ENCODE results near the gene FUT1. TPM values are rescaled to one million over a fixed set of nuclear protein-coding genes. Genes with fewer than 3 reads are reported as not detected.

Gene FUT1
- total and polyA plus RNA-seq, 9 of the 15 experiments (the other 6 are each of a cell fraction or from before 2014, with no cell fraction given): 2.3 to 18.5 (median 8.8) TPM

DNA sequence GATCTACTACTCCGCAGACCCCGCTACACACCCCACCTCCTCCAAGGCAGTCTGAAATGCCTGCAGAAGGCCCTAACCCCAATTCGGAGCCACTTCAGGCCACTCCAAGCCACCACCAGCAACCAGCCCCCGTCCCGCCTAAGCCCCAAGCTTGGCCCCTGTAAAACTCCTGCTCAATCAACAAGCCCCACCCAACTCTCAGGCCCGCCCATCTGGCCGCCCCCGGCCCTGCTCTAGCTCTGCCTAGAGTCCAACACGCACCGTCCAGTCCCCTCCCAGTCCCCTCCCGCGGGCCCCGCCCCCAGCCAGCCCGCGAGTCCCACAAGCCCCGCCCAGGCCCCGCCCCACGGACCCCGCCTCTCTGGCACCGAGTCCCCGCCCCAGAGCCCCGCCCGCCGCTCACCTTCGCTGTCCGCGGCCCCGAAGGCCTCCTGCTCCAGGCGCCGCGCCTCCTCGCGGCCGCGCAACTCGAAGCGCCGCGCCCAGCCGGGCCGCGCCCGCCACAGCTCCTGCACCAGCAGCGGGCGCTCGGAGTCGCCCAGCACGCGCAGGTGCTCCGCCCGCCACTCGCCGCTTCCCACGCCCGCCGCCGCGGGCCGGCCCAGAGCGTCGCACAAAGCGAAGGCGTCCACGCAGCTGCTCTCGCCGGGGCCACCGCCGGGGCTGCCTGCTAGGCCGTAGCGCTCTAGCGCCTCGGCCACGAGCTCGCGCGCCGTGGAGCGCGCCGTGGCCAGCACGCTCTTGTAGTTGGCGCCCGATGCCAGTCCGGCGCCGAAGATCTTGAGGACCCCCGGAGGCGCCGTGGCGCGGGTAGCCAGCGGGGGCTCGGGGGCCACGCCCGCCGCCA, 13.7 kb downstream of the FUT1 start:
- FAIRE-seq: peak; percentile 83
- in situ Hi-C loops (cut with MboI): no loop called here
- Histone ChIP-seq H3K9ac (ENCODE audit: insufficient read depth in 1 of 2, low read depth in 2 of 2, low read length in 2 of 2) (peak overlapping the region; percentile 70 to 95), H3K9me3 (replicated peaks; ENCODE audit: control insufficient read depth, insufficient read depth, low read depth, low read length) (no peaks in the 10 kb centered on the region), H2AFZ (ENCODE audit: low read depth, low read length) (peak overlapping the region; percentile 89), H3K79me2 (ENCODE audit: control insufficient read depth, insufficient read depth, low read length) (peaks cover 8% of the 10 kb centered on the region; the same call in 2 of the 3 replicates), H3K4me3 (peak overlapping the region; percentile 53), H3K27ac (ENCODE audit: extremely low read depth, low read depth, low read length) (peak overlapping the region; percentile 83), H3K9me1 (ENCODE audit: control insufficient read depth, insufficient read depth, low read length) (peaks cover 3% of the 10 kb centered on the region), H3K4me2 (ENCODE audit: insufficient read depth, low read length) (peak overlapping the region; percentile 89), H3K36me3 (ENCODE audit: control insufficient read depth, insufficient read depth, low read length) (no peaks in the 10 kb centered on the region), H4K20me1 (replicated peaks; ENCODE audit: control insufficient read depth, insufficient read depth, low read length) (no peaks in the 10 kb centered on the region), H3K27me3 (ENCODE audit: control insufficient read depth in 2 of 2, insufficient read depth in 2 of 2, low read length in 2 of 2) (no peaks in the 10 kb centered on the region), H3K4me1 (replicated peaks in 1 of 2; ENCODE audit: control insufficient read depth in 2 of 2, insufficient read depth in 2 of 2, low read length in 2 of 2) (peaks cover 43 to 56% of the 10 kb centered on the region in 2 experiments)
- POLR2A ChIA-PET: interaction anchor here (0.6 to 2.7 kb wide), 15 partner anchors 8 to 416 kb away, joined by 3 to 10 read pairs (median 3); partner anchors contain the start of genes IZUMO1, RPL18 and SPHK2
- under 1% methylated on average over 58 of the region's 96 CpGs for WGBS (ENCODE audit: insufficient coverage, low coverage, missing lambda C conversion rate)
- ATAC-seq: peak; percentile 86
- no TSS peak for BruUV-seq (replicated peaks)
- CTCF ChIA-PET (ENCODE audit: low intra/inter-chr PET ratio): interaction anchor here (0.6 to 1.6 kb wide), 5 partner anchors 43 to 102 kb away, joined by 3 to 5 read pairs (median 4); partner anchors contain the start of genes CA11, DBP and FUT2
- intact Hi-C loops (cut with micrococcal nuclease): loop anchor here (1.0 to 5.0 kb wide), 2 partner anchors 63 to 91 kb away; partner anchors contain the start of gene CA11
- peak; percentile 97 to 99 (median 98) for DNase-seq (ENCODE audit: extremely low read depth in 1 of 4, low spot score in 3 of 4)
- TF ChIP-seq MECOM (CRISPR knock-in tag; IDR thresholded peaks at IDR 0.05): no peak
- TF ChIP-seq CEBPG (CRISPR knock-in tag; IDR thresholded peaks at IDR 0.05): 0 out of 2 replicates have a peak, but pooled peaks have one; percentile 9
- TF ChIP-seq CEBPG (tag; conservative IDR thresholded peaks at IDR 0.05 in 1 of 2, IDR thresholded peaks at IDR 0.05 in 1 of 2): no peak
- TF ChIP-seq, protein P1, sequence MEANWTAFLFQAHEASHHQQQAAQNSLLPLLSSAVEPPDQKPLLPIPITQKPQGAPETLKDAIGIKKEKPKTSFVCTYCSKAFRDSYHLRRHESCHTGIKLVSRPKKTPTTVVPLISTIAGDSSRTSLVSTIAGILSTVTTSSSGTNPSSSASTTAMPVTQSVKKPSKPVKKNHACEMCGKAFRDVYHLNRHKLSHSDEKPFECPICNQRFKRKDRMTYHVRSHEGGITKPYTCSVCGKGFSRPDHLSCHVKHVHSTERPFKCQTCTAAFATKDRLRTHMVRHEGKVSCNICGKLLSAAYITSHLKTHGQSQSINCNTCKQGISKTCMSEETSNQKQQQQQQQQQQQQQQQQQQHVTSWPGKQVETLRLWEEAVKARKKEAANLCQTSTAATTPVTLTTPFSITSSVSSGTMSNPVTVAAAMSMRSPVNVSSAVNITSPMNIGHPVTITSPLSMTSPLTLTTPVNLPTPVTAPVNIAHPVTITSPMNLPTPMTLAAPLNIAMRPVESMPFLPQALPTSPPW (CRISPR knock-in tag; IDR thresholded peaks at IDR 0.05): peak; percentile 89
- TF ChIP-seq, protein P2, sequence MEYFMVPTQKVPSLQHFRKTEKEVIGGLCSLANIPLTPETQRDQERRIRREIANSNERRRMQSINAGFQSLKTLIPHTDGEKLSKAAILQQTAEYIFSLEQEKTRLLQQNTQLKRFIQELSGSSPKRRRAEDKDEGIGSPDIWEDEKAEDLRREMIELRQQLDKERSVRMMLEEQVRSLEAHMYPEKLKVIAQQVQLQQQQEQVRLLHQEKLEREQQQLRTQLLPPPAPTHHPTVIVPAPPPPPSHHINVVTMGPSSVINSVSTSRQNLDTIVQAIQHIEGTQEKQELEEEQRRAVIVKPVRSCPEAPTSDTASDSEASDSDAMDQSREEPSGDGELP (CRISPR knock-in tag; IDR thresholded peaks at IDR 0.05; ENCODE audit: borderline replicate concordance): no peak
- TF ChIP-seq, protein P3, sequence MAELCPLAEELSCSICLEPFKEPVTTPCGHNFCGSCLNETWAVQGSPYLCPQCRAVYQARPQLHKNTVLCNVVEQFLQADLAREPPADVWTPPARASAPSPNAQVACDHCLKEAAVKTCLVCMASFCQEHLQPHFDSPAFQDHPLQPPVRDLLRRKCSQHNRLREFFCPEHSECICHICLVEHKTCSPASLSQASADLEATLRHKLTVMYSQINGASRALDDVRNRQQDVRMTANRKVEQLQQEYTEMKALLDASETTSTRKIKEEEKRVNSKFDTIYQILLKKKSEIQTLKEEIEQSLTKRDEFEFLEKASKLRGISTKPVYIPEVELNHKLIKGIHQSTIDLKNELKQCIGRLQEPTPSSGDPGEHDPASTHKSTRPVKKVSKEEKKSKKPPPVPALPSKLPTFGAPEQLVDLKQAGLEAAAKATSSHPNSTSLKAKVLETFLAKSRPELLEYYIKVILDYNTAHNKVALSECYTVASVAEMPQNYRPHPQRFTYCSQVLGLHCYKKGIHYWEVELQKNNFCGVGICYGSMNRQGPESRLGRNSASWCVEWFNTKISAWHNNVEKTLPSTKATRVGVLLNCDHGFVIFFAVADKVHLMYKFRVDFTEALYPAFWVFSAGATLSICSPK (IDR thresholded peaks at IDR 0.05; ENCODE audit: borderline replicate concordance): no peak
- TF ChIP-seq E2F3 (CRISPR knock-in tag; IDR thresholded peaks at IDR 0.05): peak; percentile 88
- peak; percentile 61; the same call in 1 of the 2 replicates for TF ChIP-seq POLR2H (tag; IDR thresholded peaks at IDR 0.05; ENCODE audit: low read depth)
- no peak for TF ChIP-seq ILK (tag; IDR thresholded peaks at IDR 0.05; ENCODE audit: borderline replicate concordance, low read depth)
- no peak; the same call in 1 of the 2 replicates for TF ChIP-seq TOE1 (IDR thresholded peaks at IDR 0.05; ENCODE audit: borderline replicate concordance)
- TF ChIP-seq TOE1 (CRISPR knock-in tag; IDR thresholded peaks at IDR 0.05; ENCODE audit: borderline replicate concordance, low read depth): no peak
- 0 out of 4 replicates have a peak, but pooled peaks of 1 of the 2 experiments have one; percentile 14 for TF ChIP-seq SRF (CRISPR knock-in tag; IDR thresholded peaks at IDR 0.05)
- TF ChIP-seq EGR1 (conservative IDR thresholded peaks at IDR 0.05): peak; percentile 77
- no peak for TF ChIP-seq NCOR1 (IDR thresholded peaks at IDR 0.05)
- no peak for TF ChIP-seq SAP30 (IDR thresholded peaks at IDR 0.05; ENCODE audit: borderline replicate concordance, insufficient read depth, low read depth, low read length, poor library complexity, severe bottlenecking)

All from K562 (cell line).